HCT116 (cell line): ENCODE data around the gene MYO3B. TPM values are rescaled to one million over a fixed set of nuclear protein-coding genes. Genes with fewer than 3 reads are reported as not detected.

ENCODE experiments used
- ATAC-seq: fragments of 200-7000 bp; cut with Tn5 transposase; 2 replicates; pipeline ENCODE4 v1.9.1; 2020; ENCODE audit warnings: mild to moderate bottlenecking, moderate library complexity
- BruUV-seq: library from RNA; stranded (reverse); fragments of 400-500 nt; replicated peaks from 2 replicates; lab custom pipeline; 2021; lab: Mats Ljungman, UMichigan
- CTCF ChIA-PET: fragments of 300-600 bp; sonication (Branson Sonifier 250); formaldehyde crosslinking; loops from one replicate; lab custom pipeline; 2021; ENCODE audit warnings: antibody characterized with exemption; lab: Charles Lee
- POLR2A ChIA-PET: fragments of 300-600, 350-600 bp; sonication (Branson Sonifier 250); formaldehyde crosslinking; loops from one replicate; lab custom pipeline; 2021; ENCODE audit warnings: antibody characterized with exemption; lab: Charles Lee
- RAD21 ChIA-PET, 2 experiments: fragments of 300-600 bp; sonication (Branson Sonifier 250); formaldehyde crosslinking; loops; one replicate each; lab custom pipeline; 2023; ENCODE audit warnings: low total read pairs in 2 of 2; ENCODE audit not compliant: uncharacterized antibody in 2 of 2, unreplicated experiment in 2 of 2, low non-redundant PET in 1 of 2; lab: Charles Lee
- DNase-seq: peaks from one replicate; pipeline ENCODE4 v3.0.0-alpha.2; 2010; ENCODE audit warnings: low read depth, low spot score
- H2AFZ ChIP-seq: fragments of 200-600 bp; shearing (Covaris generic), sonication (generic); 2 replicates; pipeline ENCODE4 v1.6.1; 2017; ENCODE audit warnings: low read depth, mixed run types, mixed read lengths, antibody characterized with exemption, low read length; ENCODE audit not compliant: poor library complexity, severe bottlenecking
- H3K27ac ChIP-seq: 2 replicates; pipeline ENCODE4 v1.5.1; 2012; ENCODE audit warnings: low read depth, low read length
- H3K27me3 ChIP-seq: fragments of 200-600 bp; sonication (generic); 2 replicates; pipeline ENCODE4 v1.6.1; 2016; ENCODE audit warnings: mixed run types, low read length, mixed read lengths; ENCODE audit not compliant: insufficient read depth
- H3K36me3 ChIP-seq, 2 experiments: fragments of 200-500 bp in 1 of 2; fragments of 200-600 bp in 1 of 2; sonication (Bioruptor generic) in 1 of 2; sonication (generic) in 1 of 2; 2 replicates each; pipeline versions ENCODE4 v1.5.1 to v1.6.1; 2014 to 2016; ENCODE audit warnings: low read length in 2 of 2, inconsistent platforms in 1 of 2, mixed read lengths in 1 of 2, mixed run types in 1 of 2; ENCODE audit not compliant: insufficient read depth in 2 of 2, control insufficient read depth in 1 of 2
- H3K4me1 ChIP-seq, 2 experiments: fragments of 200-600 bp in 1 of 2; sonication (generic) in 1 of 2; 2 replicates each; pipeline versions ENCODE4 v1.5.1 to v1.6.1; 2012 to 2017; ENCODE audit warnings: low read length in 2 of 2, inconsistent platforms in 1 of 2, mild to moderate bottlenecking in 1 of 2, mixed read lengths in 1 of 2, mixed run types in 1 of 2, moderate library complexity in 1 of 2; ENCODE audit not compliant: insufficient read depth in 2 of 2, control insufficient read depth in 1 of 2
- H3K4me2 ChIP-seq: fragments of 200-600 bp; sonication (generic); 2 replicates; pipeline ENCODE4 v1.6.1; 2017; ENCODE audit warnings: mixed run types, low read length, mixed read lengths
- H3K4me3 ChIP-seq, 2 experiments: fragments of 200-600 bp in 1 of 2; sonication (generic) in 1 of 2; replicated peaks in 1 of 2; 2 replicates each; pipeline ENCODE4 v1.5.1; 2011 to 2016; ENCODE audit warnings: low read length in 2 of 2, control low read depth in 1 of 2, low read depth in 1 of 2, mild to moderate bottlenecking in 1 of 2, mixed read lengths in 1 of 2, mixed run types in 1 of 2
- H3K79me2 ChIP-seq: fragments of 200-600 bp; sonication (generic); 2 replicates; pipeline ENCODE4 v1.6.1; 2017; ENCODE audit warnings: mild to moderate bottlenecking, mixed run types, low read length, moderate library complexity, mixed read lengths; ENCODE audit not compliant: insufficient read depth
- H3K9ac ChIP-seq: fragments of 200-600 bp; sonication (generic); 2 replicates; pipeline ENCODE4 v1.6.1; 2016; ENCODE audit warnings: low read length, mixed read lengths
- H3K9me2 ChIP-seq: fragments of 200-600 bp; sonication (generic), shearing (Covaris generic); 2 replicates; pipeline ENCODE4 v1.6.1; 2017; ENCODE audit warnings: mixed run types, mild to moderate bottlenecking, moderate library complexity; ENCODE audit not compliant: insufficient read depth
- H3K9me3 ChIP-seq, 2 experiments: fragments of 200-500 bp in 1 of 2; fragments of 200-600 bp in 1 of 2; sonication (Bioruptor generic) in 1 of 2; sonication (generic) in 1 of 2; 2 replicates each; pipeline ENCODE4 v1.6.1; 2014 to 2017; ENCODE audit warnings: low read length in 2 of 2, mixed read lengths in 2 of 2, inconsistent platforms in 1 of 2, low read depth in 1 of 2, mild to moderate bottlenecking in 1 of 2, mixed run types in 1 of 2, moderate library complexity in 1 of 2; ENCODE audit not compliant: control insufficient read depth in 1 of 2, insufficient read depth in 1 of 2
- H4K20me1 ChIP-seq: fragments of 200-600 bp; sonication (generic), shearing (Covaris generic); 2 replicates; pipeline ENCODE4 v1.6.1; 2017; ENCODE audit warnings: mixed run types, mild to moderate bottlenecking, moderate library complexity; ENCODE audit not compliant: insufficient read depth
- CEBPB ChIP-seq: IDR thresholded peaks from 2 replicates; pipeline ENCODE4 v1.6.1; 2012; ENCODE audit warnings: low read depth
- EGR1 ChIP-seq: IDR thresholded peaks from 2 replicates; pipeline ENCODE4 v1.6.1; 2012; ENCODE audit warnings: low read depth
- ELF1 ChIP-seq: IDR thresholded peaks from 2 replicates; pipeline ENCODE4 v1.6.1; 2012; ENCODE audit warnings: low read depth, borderline replicate concordance
- EZH2 ChIP-seq: fragments of 200-600 bp; sonication (generic); IDR thresholded peaks from 2 replicates; pipeline ENCODE4 v1.6.1; 2017; ENCODE audit warnings: antibody characterized with exemption, mixed run types
- EZH2phosphoT487 ChIP-seq: fragments of 200-600 bp; IDR thresholded peaks from 2 replicates; pipeline ENCODE4 v1.6.1; 2018; ENCODE audit warnings: antibody characterized with exemption, borderline replicate concordance
- FOSL1 ChIP-seq: IDR thresholded peaks from 2 replicates; pipeline ENCODE4 v1.6.1; 2012; ENCODE audit warnings: low read depth
- JUND ChIP-seq: IDR thresholded peaks from 2 replicates; pipeline ENCODE4 v1.6.1; 2012
- MAX ChIP-seq: IDR thresholded peaks from 2 replicates; pipeline ENCODE4 v1.6.1; 2012
- RAD21 ChIP-seq: IDR thresholded peaks from 2 replicates; pipeline ENCODE4 v1.6.1; 2012; ENCODE audit warnings: low read depth, mild to moderate bottlenecking
- SP1 ChIP-seq: IDR thresholded peaks from 2 replicates; pipeline ENCODE4 v1.6.1; 2012; ENCODE audit warnings: low read depth
- SRF ChIP-seq: IDR thresholded peaks from 2 replicates; pipeline ENCODE4 v1.6.1; 2012; ENCODE audit warnings: low read depth
- TCF7L2 ChIP-seq: IDR thresholded peaks from 2 replicates; pipeline ENCODE4 v1.7.0; 2011; ENCODE audit warnings: borderline replicate concordance, inconsistent platforms; ENCODE audit not compliant: insufficient read depth, insufficient read length; ENCODE audit errors: extremely low read depth
- YY1 ChIP-seq: IDR thresholded peaks from 2 replicates; pipeline ENCODE4 v1.6.1; 2011; ENCODE audit warnings: low read length, low read depth, moderate library complexity, mild to moderate bottlenecking; ENCODE audit not compliant: insufficient replicate concordance; ENCODE audit errors: extremely low read depth
- ZBTB33 ChIP-seq: IDR thresholded peaks from 2 replicates; pipeline ENCODE4 v1.6.1; 2011; ENCODE audit warnings: mild to moderate bottlenecking, low read length, moderate library complexity; ENCODE audit not compliant: insufficient replicate concordance; ENCODE audit errors: extremely low read depth
- ZNF274 ChIP-seq: fragments of 200-500 bp; sonication (Bioruptor generic); IDR thresholded peaks from 2 replicates; pipeline ENCODE4 v1.6.1; 2014; ENCODE audit warnings: mild to moderate bottlenecking, low read depth, low read length, inconsistent platforms
- intact Hi-C: fragments of 100-400 bp; cut with micrococcal nuclease; formaldehyde crosslinking; loops from 2 replicates; pipeline ENCODE4 v1.10.0; 2022
- total RNA-seq: library from RNA; stranded (reverse); gene quantifications from one replicate; pipeline ENCODE4 v1.2.1, GENCODE V29; 2021; ENCODE audit not compliant: unreplicated experiment

MYO3B gene
- total RNA-seq, 1 experiment from 2014 or later = not detected

- no peaks in the 10 kb centered on the region for H3K4me1 ChIP-seq
- intact Hi-C loops = no loop called here
- H3K4me3 ChIP-seq = no peak overlapping the region
- POLR2A ChIA-PET = no interaction called here
- TF ChIP-seq SRF (no peak), EZH2 (no peak), FOSL1 (no peak), RAD21 (no peak), EGR1 (no peak), CEBPB (no peak), MAX (no peak), EZH2phosphoT487 (no peak), ELF1 (no peak), ZBTB33 (no peak), YY1 (no peak), SP1 (no peak), JUND (no peak), ZNF274 (no peak), TCF7L2 (no peak)
- TF ChIP-seq, all 23 proteins: peak for 0
- Histone ChIP-seq H3K27me3 (no peaks in the 10 kb centered on the region), H3K9me2 (no peaks in the 10 kb centered on the region), H4K20me1 (no peaks in the 10 kb centered on the region), H3K4me2 (no peak overlapping the region), H3K9me3 (no peaks in the 10 kb centered on the region), H3K79me2 (no peaks in the 10 kb centered on the region), H3K36me3 (no peaks in the 10 kb centered on the region), H2AFZ (no peak overlapping the region), H3K9ac (no peak overlapping the region), H3K27ac (no peak overlapping the region)
- no peak for ATAC-seq
- ChIA-PET CTCF (no interaction called here), RAD21 (no interaction called here)
- no peak for DNase-seq
- BruUV-seq = no TSS peak
Measured at GRCh38 chr2:170282851-170283250, 104.9 kb downstream of the MYO3B start.
